HG03159 (cell line): ENCODE measurements around the gene PYROXD2.
"Not testable (repeated sequence)": the region's sequence is repeated elsewhere in the genome, so short reads cannot be mapped to it uniquely, and the experiment has no call there.

ENCODE experiments used
- ATAC-seq: cut with Tn5 transposase; IDR thresholded peaks from one replicate; pipeline ENCODE4 v1.9.1; 2021; ENCODE audit warnings: mild to moderate bottlenecking, moderate library complexity; ENCODE audit not compliant: unreplicated experiment

PYROXD2 gene

DNA sequence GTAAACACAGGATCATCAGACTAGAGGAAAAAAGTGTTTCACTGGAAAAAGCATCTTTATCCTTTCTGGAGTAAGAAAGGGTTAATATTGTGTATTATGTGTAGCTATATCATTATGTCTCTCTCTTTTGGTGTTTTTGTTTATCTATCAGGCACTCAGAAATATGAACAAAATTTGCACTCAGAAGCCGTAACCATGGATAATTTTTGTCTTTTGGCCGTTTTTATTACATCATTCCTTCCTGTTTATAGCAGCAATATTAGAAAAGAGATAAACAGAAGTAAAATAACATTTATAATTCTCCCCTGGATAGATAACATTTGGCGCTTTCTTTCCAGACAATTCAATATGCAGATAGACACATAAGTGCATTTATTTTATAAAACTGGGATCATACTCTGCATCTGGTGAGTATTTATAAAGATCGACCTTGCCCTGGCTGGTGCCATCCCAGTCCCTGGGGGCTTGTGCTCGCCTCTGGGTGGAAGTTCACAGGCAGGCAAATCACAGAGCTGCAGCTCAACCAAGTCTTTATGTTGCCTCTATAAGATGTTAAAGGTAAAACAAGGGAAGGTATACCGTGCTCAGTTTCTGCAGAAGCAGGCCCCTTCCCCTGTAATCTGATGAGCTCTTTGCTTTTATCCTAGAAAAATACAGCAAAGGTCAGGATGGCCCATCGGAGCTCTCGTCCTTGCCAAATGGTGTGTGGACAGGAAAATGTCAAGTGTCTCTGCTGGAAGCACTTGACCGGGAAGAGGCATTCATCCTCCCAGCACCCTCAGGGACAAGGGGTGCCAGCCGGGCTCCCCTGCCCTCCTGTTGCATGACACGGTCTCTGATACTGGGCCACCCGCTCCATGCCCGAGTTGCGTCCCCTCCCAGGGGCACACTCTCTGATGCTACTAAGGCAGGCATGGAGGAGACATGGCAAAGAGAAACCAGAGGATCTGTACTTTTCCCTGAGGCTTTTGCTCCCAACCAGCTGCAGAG, 43.9 kb downstream of the PYROXD2 start:
- no peak for ATAC-seq

DNA sequence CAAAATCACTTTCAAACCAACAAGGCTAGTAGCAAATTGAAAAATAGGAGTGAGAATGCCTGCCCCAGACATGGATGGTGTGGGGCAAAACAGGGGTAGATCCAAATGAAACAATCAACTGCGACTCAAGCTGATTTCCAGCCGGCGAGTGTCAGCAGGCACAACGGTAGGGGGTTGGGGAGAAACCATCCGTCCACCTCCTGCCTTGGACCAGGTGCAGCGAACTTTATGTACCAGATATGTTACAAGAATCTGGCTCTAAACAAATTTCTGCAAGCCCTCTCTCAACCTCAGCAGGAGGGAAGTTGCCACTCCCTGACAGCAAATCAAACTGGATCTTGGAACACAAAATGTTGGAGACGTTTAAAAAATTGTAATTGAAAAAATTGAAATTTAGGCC, 45.2 kb downstream of the PYROXD2 start:
- no peak for ATAC-seq

DNA sequence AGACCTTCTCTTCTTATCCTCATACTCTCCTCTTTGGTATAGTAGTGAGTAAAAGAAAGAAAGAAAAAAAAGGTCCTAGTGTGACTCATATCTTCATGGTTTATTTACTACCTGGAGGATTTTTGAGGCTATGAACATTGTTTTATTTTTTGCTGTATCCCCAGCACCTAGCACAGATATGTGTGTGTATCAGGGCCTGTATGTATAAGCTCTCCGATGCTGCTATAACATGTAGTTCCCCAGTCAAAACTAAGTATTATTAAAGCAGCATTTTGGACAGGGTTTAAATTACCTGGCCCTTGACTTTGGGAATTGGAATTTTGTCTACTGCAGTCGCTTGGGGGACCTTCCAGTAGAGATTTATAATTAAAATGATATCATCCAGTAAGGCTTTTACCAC, 46.3 kb downstream of the PYROXD2 start:
- no peak for ATAC-seq

DNA sequence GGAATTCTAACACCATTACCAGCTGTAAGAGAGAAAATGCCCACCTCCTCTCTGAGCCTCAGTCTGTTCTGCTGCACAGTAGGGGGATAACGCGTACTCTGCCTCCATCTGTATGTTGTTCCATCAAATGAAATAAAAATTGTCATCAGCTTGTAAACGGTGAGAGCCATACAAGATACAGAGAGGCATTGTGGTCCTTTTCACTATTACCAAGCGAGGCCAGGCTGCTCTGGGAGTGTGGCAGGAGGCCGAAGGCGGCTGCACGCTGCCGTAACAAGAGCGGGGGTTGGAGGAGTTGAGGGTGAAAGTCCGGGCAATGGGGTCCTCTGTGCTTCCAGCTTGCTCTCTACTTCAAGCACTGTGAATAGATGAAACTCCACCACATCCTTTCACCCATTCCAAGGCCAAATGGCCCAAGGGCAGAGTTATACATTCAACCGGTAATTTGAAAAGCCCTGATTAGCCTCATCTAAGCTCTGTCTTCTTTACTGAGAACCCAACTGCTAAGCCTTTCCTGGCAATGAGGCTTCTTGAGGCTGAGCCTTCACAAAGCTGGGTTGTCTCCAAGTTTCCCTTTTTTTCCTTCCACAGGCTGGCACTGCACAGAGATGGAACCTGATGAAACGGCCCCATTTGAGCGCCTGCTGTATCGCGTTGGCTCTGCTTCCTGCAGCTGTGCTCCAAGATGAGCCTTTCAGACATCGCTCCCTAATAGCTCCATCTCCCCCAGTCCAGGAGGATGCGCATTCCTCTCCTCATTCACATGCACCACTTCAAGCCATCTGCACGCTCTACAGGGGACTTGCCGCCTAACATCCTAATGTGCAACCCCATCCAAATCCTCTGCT, 47.2 kb downstream of the PYROXD2 start:
- ATAC-seq: no peak

DNA sequence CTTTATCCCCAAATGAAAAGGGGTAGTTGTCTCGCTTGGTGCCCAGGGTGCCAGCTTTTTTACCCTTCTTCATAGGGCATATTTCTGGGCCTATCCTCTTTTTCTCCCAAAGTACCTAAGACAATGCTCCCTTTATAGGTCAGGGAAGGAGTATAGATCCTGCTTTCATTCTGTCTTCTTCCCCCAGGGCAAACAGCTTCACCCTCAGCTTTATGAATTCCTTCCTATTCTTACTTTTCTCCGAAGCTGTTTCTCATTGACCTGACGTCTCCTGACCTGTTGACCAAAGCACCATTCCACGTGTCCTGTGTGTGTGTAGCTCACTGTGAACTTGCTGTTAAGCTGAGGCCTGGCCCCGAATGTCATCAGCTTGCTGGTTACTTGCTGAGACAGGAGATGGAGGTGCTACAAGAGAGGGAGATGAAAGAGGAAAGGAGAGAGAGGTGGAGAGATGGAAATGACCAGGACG, 48.9 kb downstream of the PYROXD2 start:
- no peak for ATAC-seq

DNA sequence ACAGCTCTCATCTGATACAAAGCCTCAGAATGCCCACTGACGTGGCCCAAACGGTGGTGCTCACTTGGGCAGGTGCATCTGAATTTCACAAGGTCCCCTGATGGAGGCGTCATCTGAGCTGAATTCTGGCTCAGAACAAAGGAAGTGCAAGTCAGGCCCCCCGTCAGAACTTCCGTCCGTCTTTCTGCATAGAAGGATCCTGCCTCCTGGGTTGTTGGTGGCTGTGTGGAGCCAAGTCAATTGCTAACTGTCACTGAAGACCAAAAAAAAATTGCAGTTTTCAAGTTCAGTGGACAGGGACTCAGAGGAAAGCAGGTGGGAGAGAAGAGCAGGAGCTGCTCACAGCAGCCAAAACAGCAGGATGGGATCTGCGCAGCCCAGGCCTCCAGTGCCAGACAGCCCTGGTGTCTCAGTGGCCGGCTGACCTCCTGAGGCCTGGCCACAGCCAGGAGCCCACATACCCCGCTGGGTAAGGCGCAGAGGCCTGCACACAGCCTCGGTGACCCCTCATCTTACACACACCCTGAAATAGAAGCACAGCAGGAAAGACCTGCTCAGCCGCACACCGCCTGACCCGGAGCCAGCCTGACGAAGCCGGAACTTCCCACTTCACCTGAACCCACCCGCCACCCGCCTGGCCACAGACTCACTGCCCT, 49.4 kb downstream of the PYROXD2 start:
- no peak for ATAC-seq

DNA sequence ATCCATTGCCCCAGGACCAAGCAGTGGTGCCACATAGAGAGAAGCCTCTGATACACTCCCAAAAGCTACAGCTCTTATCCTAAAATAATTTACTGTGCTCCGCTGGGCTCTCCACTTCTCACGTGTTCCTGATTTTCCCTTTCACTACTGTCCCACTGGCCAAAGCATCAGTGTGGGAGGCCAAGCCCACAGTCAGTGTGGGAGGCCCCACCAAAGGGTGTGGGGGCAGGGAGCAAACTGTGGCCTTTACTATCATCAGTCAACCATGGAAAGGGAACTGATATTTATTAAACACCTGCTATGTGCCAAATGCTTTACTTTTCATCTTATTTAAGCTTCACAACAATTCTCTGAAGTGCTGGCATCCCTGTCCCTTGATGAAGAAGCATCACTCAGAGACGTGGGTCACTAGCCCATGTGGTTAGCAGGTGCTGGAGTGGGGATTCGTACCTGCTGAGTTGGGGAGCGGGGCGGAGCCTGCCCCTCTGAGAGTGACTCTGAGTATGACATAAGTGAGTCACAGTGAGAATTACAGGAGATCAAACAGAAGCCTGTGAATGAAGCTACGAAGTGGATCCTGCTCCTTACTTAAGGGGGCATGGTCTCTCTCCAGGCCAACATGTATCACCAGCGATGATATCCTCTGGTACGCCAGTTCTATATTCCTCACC, 50.4 kb downstream of the PYROXD2 start:
- ATAC-seq: no peak

DNA sequence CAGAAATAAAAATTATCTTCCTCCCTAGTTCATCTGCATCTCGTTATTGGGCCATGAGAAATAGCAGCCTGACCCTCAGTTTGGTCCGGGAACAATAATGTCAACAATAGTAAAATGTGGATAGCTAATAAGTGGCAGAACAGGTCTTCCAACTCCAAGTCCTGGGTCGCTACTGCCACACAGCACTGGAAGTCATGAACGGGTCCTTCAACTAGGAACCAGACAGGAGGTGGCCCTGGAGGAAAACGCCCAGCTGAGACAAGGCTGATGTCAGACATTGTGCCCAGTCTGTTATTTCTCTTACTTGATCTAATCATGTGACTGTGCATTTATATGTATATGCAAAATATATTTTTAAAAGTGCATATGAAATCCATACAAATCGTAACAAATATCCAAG, 51.8 kb downstream of the PYROXD2 start:
- no peak for ATAC-seq

DNA sequence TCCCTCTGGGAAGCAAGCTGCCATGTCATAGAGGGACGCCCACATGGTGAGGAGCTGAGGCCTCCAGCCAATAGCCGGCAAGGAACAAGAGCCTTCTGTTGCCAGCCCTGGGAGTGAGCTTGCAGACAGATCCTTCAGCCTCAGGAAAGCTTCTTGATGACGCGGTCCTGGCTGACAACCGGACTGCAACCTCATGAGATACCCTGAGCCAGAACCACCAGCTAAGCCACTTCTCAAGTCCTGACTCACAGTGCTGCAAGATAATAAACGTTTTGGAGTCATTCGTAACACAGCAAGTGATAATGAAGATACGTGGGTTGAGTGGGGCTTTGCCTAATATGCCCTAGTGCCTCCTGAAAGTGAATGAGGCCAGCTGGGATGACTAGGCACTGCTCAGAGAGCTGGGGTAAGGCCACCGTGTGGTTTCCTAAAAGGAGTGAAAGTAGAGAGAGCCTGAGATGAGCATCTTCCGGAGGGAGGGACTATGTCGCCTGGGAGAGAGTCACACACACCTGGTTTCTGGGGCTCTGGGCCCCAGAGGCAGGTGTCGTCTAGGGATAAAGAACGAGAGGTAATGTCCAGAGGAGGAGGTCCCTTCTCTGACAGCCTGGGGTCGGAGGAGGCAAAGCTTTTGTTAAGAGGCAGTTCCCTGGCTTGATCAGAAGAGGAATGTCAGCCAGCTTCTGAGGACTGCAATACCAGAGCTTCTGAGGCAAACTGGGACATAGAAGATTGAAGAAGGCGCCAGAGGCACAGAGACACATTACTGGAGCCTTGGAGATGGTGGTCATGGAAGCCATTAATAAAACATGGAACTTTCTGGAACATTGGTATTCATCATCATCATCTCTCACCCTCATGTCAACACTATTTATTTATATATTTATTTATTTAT, 53.6 kb downstream of the PYROXD2 start:
- ATAC-seq: peak; percentile 90

DNA sequence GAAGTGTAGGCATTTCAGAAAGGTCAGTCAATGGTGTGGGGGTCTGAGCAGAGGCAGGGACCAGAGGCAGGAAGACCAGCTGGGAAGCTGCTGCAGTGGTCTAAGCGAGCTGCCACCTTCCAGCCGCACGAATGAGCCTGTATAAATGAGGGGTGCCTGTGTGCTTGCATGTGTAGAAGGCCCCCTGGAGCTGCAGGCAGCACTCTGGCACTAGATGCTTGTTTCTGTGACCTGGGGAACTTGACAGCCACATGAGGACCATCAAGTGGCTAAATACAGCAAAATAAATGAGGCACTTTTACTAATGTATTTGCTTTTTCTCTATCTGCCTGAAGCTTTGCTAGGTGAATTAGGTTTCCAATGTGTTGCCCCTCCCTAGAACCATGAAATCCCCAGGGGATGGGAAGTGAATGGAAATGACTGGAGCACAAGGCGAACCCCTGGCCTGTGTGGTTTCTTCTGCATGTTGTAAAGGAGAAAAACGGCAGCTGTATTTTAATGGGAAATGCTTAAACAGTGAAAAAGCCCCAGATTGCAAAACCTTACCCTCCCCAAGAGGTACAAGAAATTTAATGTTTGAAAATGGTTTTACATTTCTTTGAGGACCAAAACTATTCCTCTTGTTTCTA, 57.7 kb downstream of the PYROXD2 start:
- ATAC-seq: no peak

DNA sequence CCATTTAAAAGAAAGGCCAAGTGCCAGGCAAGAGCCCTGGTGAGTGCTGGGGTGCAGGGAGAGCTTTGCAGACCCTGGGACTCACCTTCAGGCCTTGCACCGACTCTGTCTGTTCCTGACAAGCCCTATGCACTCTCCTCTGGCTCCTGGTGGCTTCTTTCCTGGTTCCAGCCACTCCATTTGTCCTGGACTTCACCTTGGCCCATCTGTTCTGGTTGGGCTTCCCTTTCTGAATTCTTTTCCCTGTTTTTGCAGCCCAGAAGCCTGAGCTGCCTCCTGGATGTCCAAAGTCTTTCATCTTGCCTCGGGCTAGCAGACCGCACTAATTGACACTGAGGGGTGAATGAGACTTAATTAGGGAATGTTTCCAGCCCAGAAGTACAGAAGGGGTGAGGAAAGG, 60.5 kb downstream of the PYROXD2 start:
- ATAC-seq: no peak

DNA sequence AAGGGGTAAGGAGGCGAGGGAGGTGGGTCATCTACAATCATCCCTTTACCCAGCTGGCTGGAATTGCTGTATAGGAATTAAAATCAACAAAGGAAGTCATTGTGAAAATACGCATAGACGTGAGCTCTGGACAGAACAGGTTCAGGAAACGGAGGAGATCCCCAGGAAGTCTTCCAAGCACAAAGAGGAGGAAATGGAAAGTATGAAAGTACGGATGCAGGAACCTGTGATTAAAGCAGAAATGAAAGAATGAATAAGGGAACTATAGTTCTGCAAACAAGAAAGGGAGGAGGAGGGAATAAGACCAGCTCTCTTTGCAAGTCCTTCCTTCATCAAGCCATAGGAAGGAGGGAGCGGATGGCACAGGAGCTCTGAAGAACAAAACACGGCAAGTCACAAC, 61.8 kb downstream of the PYROXD2 start:
- no peak for ATAC-seq

DNA sequence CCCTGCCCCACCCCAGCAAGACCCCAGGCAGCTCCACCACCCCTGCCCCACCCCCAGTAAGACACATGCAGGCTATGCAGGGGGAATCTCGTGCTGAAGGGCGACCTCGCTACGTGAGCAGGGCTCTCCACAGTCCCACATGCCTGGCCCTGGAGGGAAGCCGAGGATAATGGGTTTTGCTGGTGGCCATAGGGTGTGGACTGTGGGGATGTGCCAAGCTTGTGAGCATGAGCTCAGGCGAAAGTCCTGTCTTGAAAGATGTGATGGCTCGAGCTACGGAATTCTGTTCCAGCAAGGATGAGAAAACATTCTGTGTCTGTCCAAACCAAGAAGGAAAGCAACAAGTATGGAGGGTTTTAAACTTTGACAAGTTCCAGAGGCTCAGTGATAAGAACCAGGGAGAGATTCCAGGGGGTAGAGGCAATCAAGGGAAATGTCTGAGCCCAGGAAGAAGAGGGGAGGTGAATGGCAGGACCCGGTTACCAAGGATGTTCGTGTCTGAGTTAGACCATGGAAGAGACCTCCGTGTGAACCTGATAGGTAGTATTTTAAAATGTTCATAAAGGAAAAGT, 63.1 kb downstream of the PYROXD2 start:
- ATAC-seq: no peak

DNA sequence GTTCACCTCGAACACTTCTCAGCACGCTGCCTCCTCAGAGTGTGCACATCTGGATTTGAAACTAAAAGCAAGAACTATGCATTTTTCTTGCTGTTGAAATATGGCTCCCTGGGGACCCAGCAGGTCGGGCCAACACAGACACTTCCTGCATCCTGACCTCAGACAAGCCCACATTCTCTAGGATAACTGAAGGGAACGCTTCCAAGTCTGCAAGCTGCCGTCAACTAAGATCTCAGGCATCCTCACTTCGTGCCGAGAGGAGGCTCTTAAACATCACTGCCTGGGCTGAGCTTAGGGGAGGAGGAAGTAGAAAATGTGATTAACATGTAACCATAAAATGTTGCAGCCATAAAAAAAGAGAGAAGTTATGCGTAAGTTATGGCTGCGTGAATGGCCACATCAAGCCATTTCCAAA, 65.5 kb downstream of the PYROXD2 start:
- no peak for ATAC-seq

DNA sequence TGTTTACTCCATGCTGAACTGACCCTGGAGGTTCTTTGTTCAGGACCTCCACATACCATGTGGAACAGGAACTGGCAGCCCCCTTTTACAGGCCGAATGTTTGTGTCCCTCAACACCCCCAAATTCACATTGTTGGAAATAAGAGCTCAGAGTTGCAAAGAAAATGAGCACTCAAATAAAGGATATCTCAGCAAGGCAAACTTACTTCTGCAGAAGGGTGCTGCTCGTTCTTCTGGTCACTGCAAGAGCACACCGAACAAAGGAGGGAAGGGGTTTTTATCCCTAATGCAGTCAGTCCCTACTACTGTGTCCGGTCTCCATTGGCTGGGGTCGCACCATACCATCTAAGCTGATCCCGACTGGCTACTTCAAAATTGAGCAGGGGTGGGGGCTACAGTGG, 68.1 kb downstream of the PYROXD2 start:
- ATAC-seq: no peak

DNA sequence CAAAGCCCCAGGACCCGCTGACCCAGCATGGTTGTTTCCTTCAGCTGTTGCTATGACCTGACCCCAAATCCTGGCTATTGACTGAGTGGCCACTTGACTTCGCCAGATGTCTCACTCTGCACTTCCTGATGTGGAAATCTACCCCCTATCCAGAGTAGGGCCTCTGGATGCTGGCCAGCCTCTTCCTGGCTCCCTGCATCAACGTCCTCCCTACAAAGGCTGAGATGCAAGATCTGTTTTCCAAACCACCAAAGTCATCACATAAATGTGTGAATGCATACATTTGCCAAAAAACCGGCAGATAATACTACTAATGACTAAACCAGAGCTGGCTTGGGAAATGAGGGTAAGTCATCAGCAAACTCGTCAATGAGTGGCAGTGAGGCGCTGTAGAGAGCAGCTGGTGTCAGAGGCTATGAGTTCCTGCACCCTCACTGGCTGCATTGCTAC, 70.4 kb downstream of the PYROXD2 start:
- no peak for ATAC-seq

DNA sequence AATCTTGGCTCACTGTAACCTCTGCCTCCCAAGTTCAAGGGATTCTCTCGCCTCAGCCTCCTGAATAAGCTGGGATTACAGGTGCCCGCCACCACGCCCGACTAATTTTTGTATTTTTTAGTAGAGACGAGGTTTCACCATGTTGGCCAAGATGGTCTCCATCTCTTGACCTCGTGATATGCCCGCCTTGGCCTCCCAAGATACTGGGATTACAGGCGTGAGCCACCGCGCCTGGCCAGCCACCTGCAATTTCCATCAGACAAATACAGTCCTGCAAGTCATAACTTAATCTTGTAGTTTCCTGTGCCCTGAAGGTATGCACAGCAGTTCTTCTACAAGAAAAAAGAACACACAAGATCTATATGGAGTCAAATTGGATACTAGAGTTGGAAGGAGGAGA, 73.3 kb downstream of the PYROXD2 start:
- ATAC-seq: not testable (repeated sequence)

DNA sequence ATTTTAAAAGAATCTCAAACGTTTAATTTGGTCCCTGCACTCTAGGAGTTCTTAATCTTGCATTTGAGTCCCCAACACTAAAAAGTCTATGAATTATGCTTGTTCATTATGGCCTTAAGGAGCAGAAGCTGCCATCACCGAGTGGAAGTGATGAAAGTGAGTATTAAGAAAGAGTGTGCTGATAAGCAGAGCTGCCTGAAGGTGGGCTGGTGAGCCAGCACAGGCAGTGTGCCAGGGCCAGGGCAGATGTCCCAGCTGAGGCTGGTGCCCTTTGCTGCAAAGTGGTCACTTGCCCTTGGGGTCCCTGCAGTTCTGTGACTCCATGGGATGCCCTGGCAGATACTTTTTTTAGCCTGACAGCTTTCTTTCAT, 74.1 kb downstream of the PYROXD2 start:
- ATAC-seq: no peak
